Natural killer cell (primary cell): ENCODE data around the gene TBPL1. TPM values are rescaled to one million over a fixed set of nuclear protein-coding genes. Genes with fewer than 3 reads are reported as not detected.

Experiments used
- ATAC-seq, 3 donors: fragments of 150-1000 bp in 2 of 3; fragments of 200-7000 bp in 1 of 3; cut with Tn5 transposase; 1 replicate in 1 of 3; 2 replicates in 2 of 3; pipeline ENCODE4 v1.10.0; 2021; ENCODE audit warnings: mild to moderate bottlenecking in 2 of 3, moderate library complexity in 2 of 3
- DNase-seq, 2 donors: peaks; one replicate each; pipeline versions ENCODE4 v3.0.0 to v3.0.0-alpha.2; 2013 to 2021; ENCODE audit warnings: mixed read lengths in 1 of 2
- H3K27ac ChIP-seq: one replicate; pipeline ENCODE4 v1.5.1; 2013; ENCODE audit warnings: mild to moderate bottlenecking, low read length
- H3K27me3 ChIP-seq: one replicate; pipeline ENCODE4 v1.6.1; 2013; ENCODE audit warnings: low read length; ENCODE audit not compliant: control insufficient read depth, insufficient read depth
- H3K36me3 ChIP-seq: one replicate; pipeline ENCODE4 v1.6.1; 2013; ENCODE audit warnings: low read length; ENCODE audit not compliant: control insufficient read depth, insufficient read depth
- H3K4me1 ChIP-seq: one replicate; pipeline ENCODE4 v1.6.1; 2013; ENCODE audit warnings: low read length; ENCODE audit not compliant: control insufficient read depth, insufficient read depth
- H3K4me3 ChIP-seq: one replicate; pipeline ENCODE4 v1.5.1; 2013; ENCODE audit warnings: low read length
- H3K9me3 ChIP-seq: one replicate; pipeline ENCODE4 v1.6.1; 2013; ENCODE audit warnings: low read length; ENCODE audit not compliant: control insufficient read depth, insufficient read depth
- H3K27ac Mint-ChIP-seq, 2 donors: one replicate each; pipeline ENCODE4 v1.8.0; 2022; ENCODE audit warnings: mild to moderate bottlenecking in 2 of 2, mixed read lengths in 2 of 2, moderate library complexity in 1 of 2
- H3K27me3 Mint-ChIP-seq, 2 donors: one replicate each; pipeline ENCODE4 v1.8.0; 2022; ENCODE audit warnings: low read depth in 2 of 2, mixed read lengths in 2 of 2
- H3K36me3 Mint-ChIP-seq: one replicate; pipeline ENCODE4 v1.8.0; 2022; ENCODE audit warnings: mixed read lengths
- H3K4me1 Mint-ChIP-seq, 2 donors: one replicate each; pipeline ENCODE4 v1.8.0; 2022; ENCODE audit warnings: mixed read lengths in 2 of 2
- H3K4me3 Mint-ChIP-seq: one replicate; pipeline ENCODE4 v1.8.0; 2022; ENCODE audit warnings: mild to moderate bottlenecking, moderate library complexity, mixed read lengths
- H3K9me3 Mint-ChIP-seq, 2 donors: one replicate each; pipeline ENCODE4 v1.8.0; 2022; ENCODE audit warnings: mixed read lengths in 2 of 2
- CTCF ChIP-seq: fragments of 200-600 bp; IDR thresholded peaks from one replicate; pipeline ENCODE4 v1.8.0; 2022; ENCODE audit warnings: antibody characterized with exemption
- WGBS: methylation state at CpG from one replicate; pipeline ENCODE4 v1.1.7; 2013; ENCODE audit warnings: missing lambda C conversion rate; ENCODE audit not compliant: insufficient coverage; 5-methylcytosine and 5-hydroxymethylcytosine counted together
- intact Hi-C: fragments of 100-400 bp; cut with micrococcal nuclease; formaldehyde crosslinking; loops from one replicate; pipeline ENCODE4 v1.14.2; 2022
- total RNA-seq, 4 donors: library from RNA; stranded (reverse); fragments of 120-200 nt in 1 of 4; gene quantifications; one replicate each; pipeline versions ENCODE4 v1.2.3 to v1.2.4, GENCODE V29; 2013 to 2022

The TBPL1 gene
- total RNA-seq, 3 donors from 2014 or later (not counting 1 experiment from before 2014, with no cell fraction given): 54.8 to 71.0 (median 59.9) TPM

GRCh38 chr6:134004714-134005113 lies 51.7 kb downstream of the TBPL1 start:
- peaks cover 3% of the 10 kb centered on the region for H3K27me3 ChIP-seq
- peaks cover 0 to 6% of the 10 kb centered on the region in 2 donors for H3K4me1 Mint-ChIP-seq
- DNase-seq (no peak), ATAC-seq (no peak)
- peaks cover 12 to 30% of the 10 kb centered on the region in 2 donors for H3K27me3 Mint-ChIP-seq
- H3K9me3 ChIP-seq: no peaks in the 10 kb centered on the region
- H3K27ac Mint-ChIP-seq: no peak overlapping the region
- H3K4me3 ChIP-seq: no peak overlapping the region
- H3K4me1 ChIP-seq: peaks cover 4% of the 10 kb centered on the region
- intact Hi-C loops: no loop called here
- no peak overlapping the region for H3K27ac ChIP-seq
- no peaks in the 10 kb centered on the region for H3K9me3 Mint-ChIP-seq
- TF ChIP-seq CTCF: no peak
- H3K36me3 ChIP-seq: no peaks in the 10 kb centered on the region
- H3K4me3 Mint-ChIP-seq: no peak overlapping the region
- no peaks in the 10 kb centered on the region for H3K36me3 Mint-ChIP-seq
- WGBS: 82% methylated on average over 3 of the region's 4 CpGs

GRCh38 chr6:134005800-134006199 lies 52.8 kb downstream of the TBPL1 start:
- Histone ChIP-seq H3K4me1 (peaks cover 4% of the 10 kb centered on the region), H3K36me3 (no peaks in the 10 kb centered on the region), H3K9me3 (no peaks in the 10 kb centered on the region), H3K27me3 (peaks cover 3% of the 10 kb centered on the region), H3K4me3 (no peak overlapping the region), H3K27ac (no peak overlapping the region)
- WGBS: 96% methylated on average over 6 of the region's 6 CpGs
- no peaks in the 10 kb centered on the region for H3K9me3 Mint-ChIP-seq
- no peak for TF ChIP-seq CTCF
- H3K4me1 Mint-ChIP-seq: peaks cover 0 to 6% of the 10 kb centered on the region in 2 donors
- ATAC-seq (no peak), DNase-seq (no peak)
- no peaks in the 10 kb centered on the region for H3K36me3 Mint-ChIP-seq
- no peak overlapping the region for H3K4me3 Mint-ChIP-seq
- H3K27me3 Mint-ChIP-seq: peaks cover 12 to 30% of the 10 kb centered on the region in 2 donors
- intact Hi-C loops: no loop called here
- no peak overlapping the region for H3K27ac Mint-ChIP-seq

GRCh38 chr6:134007077-134007476 lies 54.1 kb downstream of the TBPL1 start:
- peaks cover 0 to 6% of the 10 kb centered on the region in 2 donors for H3K4me1 Mint-ChIP-seq
- no peak overlapping the region for H3K4me3 ChIP-seq
- H3K27me3 Mint-ChIP-seq: peaks cover 12 to 30% of the 10 kb centered on the region in 2 donors
- TF ChIP-seq CTCF: no peak
- H3K27ac ChIP-seq: no peak overlapping the region
- H3K4me1 ChIP-seq: peaks cover 4% of the 10 kb centered on the region
- H3K36me3 ChIP-seq: no peaks in the 10 kb centered on the region
- ATAC-seq (no peak), DNase-seq (no peak)
- WGBS: 85% methylated on average over 4 of the region's 4 CpGs
- H3K27me3 ChIP-seq: peaks cover 3% of the 10 kb centered on the region
- no peaks in the 10 kb centered on the region for H3K36me3 Mint-ChIP-seq
- no peaks in the 10 kb centered on the region for H3K9me3 Mint-ChIP-seq
- no peak overlapping the region for H3K27ac Mint-ChIP-seq
- no peak overlapping the region for H3K4me3 Mint-ChIP-seq
- intact Hi-C loops: no loop called here
- H3K9me3 ChIP-seq: no peaks in the 10 kb centered on the region

- Mint-ChIP-seq H3K27ac (no peak overlapping the region), H3K27me3 (peaks cover 7 to 25% of the 10 kb centered on the region in 2 donors), H3K4me3 (no peak overlapping the region), H3K4me1 (no peaks in the 10 kb centered on the region), H3K36me3 (no peaks in the 10 kb centered on the region), H3K9me3 (no peaks in the 10 kb centered on the region)
- Histone ChIP-seq H3K4me3 (no peak overlapping the region), H3K4me1 (no peaks in the 10 kb centered on the region), H3K27ac (no peak overlapping the region), H3K36me3 (no peaks in the 10 kb centered on the region), H3K27me3 (no peaks in the 10 kb centered on the region), H3K9me3 (no peaks in the 10 kb centered on the region)
- intact Hi-C loops: no loop called here
- DNase-seq (no peak), ATAC-seq (no peak)
- no peak for TF ChIP-seq CTCF
These were observed 56.9 kb downstream of the TBPL1 start for GRCh38 chr6:134009876-134010275.
